ENCODE measurements around the gene MAP4K1.

MAP4K1 gene

DNA sequence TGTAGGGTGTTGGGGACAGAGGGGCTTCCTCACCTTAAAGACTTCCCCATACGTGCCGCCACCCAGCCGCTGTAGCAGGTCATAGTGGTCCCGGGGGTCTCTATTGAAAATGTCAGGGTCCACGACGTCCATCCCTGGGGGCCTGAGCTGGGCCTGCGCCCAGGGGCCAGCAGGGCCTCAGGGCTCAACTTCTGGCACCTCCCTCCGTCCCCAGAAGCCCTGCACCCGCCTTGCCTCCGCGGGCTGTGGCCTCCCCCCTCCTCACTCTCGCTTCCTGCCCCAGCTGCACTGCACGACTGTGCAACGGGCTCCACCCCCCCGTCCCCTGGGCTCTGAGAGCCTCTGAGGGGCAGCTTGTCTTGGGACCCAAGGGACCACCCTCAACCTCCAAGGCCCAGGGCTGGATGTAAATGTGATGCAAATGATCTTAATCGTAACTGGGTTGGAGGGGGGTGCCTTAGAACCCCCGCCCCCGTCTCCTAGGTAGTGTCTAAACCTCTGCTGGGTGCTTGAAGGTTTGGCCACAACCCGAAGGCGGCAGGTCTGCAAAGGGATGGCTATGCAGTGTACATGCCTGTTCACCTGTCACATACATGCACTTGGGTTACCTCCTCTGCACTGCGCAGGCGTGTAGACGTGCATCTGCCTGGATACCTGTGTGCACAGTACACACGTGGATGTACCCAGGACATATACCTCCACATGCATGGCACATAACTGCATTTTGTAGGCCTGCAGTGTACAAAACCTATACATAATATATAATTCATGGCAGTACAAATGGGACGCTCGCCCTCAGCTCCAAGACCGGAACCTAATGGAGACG lies at the start of gene MAP4K1:
TSS of gene MAP4K1 (minus strand) at position 190 of the 826 bp plus-strand sequence. CDS start at position 132, 58 bp downstream.
- DNase-seq = peak; percentile 81 to 83

DNA sequence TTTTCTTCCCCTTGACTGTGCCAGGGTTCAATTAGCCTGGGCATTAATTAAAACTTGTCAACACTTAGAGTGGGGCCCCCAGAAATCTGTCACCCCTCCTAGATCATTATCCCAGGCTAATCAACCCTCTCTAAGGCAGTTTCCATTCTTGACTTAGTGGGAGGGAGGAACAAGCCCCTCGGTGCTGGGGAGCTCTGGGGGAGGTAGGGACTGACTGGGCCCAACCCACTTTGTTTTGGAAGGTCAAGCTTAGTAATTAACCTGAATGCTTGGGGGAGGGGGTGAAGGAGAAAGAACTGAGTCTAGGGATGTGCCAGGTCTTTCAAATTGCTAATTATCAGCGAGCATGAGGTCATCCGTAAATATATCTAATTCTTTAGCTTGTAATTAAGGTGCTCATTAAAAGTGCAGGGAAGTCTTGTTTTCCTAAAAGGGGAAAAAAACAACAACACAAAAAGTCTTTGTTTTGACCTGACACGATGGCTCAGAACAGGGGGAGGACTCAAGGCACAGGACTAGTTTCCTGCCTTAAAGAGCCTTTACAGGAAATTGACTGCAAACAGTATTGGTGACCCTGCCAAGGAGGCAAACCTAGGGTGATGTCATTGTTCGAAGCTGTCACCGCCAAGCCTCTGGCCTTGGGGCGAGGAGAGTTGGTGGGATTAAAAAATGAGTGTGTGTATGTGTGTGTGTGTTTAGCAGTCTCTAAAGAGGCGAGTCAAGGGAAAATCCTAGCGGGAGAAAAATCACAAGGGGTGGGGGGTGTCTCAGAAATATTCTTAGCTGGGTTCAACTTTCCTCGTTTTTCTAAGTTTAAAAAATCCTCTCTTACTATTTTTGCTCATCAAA lies 49.1 kb upstream of the MAP4K1 start:
- peak in 1 of 2 experiments; percentile 20 for DNase-seq

DNA sequence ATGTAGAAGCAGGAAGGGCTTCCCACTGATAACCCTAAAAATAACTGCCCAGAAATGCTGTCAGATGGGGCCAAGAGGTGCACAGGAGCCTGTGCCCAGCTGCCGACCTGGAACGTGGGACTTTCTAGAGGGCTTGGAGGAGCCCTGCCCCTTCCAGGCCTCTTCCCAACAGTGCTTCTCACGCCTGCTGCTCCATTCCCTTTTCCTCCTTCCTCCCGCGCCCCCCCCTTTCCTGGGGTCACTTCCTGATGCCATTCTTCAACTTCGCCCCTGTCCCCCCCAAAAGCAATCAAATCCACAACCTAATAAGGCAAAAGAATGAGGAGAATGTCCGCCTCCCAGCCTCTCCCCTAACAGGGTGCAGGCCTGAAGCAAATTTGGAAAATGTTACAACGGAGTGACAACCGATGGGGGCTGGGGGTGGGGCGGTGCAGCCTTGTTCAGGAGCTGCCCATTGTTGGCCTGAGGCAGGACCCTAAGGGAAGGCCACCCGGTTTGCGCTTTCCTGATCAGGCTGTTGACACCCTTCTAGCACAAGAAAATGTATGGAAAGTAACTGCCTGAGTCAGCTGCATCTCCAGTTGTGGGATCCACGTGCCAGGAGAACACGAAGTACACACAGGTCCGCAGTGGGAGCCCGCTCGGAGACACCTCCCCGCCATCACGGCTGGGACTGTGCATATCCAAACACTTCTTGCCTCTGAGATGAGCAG lies 48.4 kb upstream of the MAP4K1 start:
- DNase-seq = no peak

DNA sequence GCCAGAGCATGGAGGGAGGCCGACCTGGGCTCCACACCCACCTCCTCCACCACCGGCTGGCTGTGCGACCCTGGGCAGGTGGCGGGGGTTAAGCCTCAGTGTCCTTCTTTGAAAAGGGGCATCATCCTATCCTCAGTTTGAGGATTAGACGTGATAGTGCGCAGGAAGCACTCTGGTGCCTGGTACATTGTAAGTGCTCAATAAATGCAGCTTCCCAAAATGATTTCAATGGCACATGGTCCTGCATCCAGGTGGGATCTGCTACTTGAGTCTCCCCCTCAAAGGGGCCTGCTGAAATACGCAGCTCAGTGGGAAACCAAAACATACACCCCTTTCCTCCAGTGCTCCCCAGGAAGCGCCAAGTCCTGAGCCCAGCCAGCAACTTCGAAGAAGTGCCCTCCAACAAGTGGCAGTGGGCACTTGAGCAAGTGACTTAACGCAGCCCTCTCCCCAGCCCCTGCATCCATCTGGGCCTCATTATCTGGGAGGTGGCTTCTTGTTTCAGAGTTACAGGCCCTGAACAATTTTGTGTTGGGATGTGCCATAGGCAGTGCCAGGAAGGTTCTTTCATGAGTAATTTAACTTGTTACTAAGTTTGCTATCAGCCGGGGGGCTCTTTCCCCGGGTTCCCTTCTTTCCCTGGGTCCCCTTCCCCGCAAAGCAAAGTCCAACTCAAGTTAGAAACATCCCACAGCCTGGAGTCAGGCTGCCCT lies 47.6 kb upstream of the MAP4K1 start:
- DNase-seq = no peak

DNA sequence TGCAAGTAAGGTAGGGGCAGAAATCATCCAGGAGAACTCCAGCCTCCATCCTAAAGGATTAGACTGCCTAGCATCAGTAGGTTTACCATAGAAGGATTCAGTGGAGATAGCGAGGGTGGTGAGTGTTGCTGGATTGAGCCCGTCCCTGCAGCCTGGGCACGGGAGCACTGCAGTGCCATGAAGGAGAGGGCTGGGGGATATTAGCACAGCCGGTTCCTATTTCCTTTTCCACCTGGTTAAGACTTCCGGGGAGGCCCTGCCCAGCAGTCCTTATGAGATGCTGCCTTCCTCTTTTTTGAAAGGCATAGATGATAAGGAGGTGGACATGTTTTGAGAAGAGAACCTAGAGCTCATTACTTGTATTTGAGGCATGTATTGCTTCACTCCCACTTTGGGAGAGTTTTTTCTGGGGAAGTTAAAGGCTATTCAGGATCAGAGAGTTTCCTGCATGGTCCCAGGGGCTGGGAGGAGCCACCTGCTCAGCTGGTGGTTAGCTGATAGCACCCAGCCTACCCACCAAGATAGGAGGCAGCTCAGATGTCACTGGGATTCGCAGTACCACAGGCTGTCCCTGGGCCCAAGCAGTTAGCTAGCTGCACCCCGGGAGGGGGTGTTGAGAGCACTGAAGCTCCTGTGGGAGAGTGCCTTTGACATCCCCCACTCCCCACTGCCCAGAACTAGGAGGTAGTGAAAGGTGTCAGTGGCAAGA lies 46.9 kb upstream of the MAP4K1 start:
- DNase-seq = no peak

DNA sequence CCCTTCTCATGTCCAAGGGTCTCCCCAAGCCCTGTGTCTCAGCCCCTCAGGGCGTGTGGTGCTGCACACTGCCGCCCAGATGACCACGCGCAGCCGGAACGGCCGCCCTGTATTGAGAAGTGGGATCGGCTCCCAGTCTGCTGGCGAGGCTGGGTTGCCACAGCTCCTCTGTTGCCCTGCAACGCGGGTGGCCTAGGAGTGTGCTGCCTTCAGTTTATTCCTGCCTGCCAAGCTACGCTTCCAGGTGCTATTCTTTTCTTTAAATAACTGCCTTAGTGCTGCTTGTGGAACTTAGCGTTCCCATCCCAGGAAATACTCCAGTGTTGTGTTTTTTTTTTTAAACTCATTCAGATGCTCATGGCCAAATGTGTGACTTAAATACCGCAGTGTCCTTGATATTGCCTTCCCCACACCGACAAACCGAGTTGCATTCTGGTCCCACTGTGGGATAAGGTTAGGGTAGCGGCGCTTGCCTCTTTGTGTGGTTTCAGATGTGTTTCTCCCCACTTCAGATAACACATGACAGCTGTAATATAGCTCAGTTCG lies 46.3 kb upstream of the MAP4K1 start:
- DNase-seq = no peak

DNA sequence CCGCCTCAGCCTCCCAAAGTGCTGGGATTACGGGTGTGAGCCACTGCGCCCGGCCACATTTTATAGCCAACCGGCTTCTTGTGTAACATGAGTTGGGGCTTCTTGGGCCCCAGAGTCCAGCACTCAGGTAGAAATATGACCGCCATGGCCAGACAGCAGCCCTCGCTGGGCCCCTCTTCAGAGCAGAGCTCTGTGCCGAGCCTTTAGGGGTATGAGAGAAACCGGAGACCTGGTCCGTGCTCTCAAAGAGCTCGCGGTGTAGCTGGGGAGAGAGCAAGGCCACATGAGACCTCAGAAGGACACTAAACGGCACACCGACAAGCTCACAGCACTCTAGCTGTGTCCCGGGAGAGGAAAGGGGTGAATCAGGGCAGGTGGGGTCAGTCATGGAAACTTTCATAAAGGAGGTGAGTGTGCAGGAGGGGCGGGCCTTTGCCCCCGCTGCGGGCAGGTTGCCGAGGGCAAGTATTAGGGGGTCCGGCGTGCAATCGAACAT lies 45.5 kb upstream of the MAP4K1 start:
- DNase-seq = no peak

DNA sequence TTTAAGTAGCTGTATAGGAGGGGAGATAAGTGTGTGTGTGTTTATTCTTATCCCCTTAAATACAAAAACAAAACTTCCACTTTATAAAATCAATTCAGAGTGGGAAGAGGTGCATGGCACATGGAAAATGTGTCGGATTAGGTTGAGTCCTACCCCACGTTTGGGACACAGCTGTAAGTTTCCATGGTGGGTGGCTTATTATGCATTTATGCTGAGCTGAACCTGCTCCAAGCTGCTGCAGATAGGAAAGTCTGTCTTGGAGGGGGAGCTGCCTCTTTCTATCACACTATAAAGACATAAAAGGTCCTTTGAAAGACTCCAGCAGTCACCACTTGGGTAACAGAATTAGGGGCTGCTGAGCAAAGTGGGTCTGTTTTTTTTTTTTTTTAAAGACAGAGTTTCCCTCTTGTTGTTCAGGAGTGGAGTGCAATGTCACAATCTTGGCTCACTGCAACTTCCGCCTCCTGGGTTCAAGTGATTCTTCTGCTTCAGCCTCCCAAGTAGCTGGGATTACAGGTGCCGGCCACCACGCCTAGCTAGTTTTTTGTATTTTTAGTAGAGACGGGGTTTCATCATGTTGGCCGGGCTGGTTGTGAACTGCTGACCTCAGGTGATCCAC lies 44.9 kb upstream of the MAP4K1 start:
- DNase-seq = no peak

DNA sequence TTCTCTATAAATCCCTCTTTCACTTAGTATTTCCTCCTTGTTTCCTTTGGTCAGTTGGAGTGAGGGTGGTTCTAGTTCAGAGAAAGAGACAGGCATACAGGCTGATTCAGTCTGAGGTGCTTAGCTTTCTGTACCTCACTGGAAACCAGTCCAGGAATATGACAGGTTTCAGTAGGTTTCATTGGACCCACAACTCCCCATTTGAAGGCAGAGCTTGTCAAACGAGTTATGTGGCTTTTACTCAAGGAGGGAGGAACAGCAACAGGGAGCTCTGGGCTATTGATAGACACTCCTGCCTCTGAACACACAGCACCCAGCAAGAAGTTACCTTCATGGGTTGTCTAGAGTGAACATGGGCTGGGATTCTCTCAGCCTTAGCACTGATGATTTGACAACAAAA lies 44.2 kb upstream of the MAP4K1 start:
- no peak for DNase-seq

DNA sequence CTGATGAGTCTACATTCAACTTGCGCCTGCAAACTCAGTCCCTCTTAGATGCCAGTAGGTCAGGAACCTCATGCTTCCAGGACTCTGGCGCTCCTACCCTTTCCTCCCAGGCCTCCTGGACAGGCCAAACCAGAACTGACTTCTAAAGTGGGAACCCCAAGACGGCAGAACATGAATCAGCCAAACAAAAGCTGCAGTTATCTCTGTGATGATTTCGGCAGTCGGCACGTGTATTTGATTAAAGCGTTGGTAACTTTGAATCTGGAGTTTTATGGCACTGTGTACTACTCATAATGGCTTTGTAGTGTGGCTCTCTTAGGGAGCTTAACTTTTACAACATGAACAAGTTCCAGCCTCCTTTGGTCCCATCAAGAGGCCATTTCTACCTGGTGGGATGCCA lies 43.4 kb upstream of the MAP4K1 start:
- DNase-seq = no peak

DNA sequence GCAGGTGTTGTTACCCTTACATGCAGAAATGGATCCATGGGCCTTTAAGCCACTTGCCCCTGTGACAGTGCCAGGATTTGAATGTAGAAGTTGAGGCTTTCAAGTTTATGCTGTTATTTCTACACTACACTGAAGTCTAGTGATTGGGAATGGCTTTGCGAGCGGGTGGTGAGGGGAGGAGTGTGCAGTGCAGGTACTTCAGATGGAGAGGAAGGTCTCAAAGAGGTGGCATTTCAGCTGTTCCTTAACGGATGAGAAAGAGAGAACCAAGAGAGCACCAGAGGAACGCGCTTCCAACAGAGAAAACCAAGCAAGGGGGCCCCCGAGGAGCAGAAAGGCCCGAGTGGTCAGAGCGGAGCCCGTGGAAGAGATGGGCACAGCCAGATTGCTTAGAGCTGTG lies 43.0 kb upstream of the MAP4K1 start:
- no peak for DNase-seq

DNA sequence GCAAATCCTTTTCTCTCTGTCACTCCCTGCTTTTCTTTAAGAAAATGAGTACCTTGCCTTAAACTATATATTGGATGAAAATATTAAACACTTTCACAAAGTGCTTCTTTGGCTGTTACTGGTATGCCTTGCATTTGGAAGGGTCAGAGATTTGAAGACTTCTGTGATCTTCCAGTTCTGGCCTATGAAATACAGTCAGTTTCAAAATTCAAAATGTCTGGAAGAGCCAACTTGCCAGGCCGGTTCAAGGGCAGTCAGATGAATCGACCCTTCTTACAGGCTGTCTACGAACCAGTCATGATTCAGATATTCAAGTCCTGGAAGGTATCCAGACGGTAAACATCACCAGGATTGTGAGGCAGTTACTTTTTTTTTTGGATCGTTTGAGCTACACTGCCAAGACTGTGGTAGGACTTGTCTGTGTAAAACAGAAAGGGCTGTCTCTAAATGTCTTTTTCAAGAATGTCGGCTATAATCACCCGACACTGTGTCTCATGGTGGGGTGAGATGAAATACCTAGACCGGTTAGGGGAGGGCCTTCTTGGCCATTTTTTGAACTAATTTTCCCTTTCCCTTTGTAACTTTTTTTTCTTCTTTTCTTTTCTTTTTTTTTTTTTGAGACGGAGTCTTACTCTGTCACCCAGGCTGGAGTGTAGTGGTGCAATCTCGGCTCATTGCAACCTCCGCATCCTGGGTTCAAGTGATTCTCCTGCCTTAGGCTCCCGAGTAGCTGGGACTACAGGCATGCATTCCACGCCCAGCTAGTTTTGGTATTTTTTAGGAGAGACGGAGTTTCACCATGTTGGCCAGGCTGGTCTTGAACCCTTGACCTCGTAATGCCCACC lies 40.9 kb upstream of the MAP4K1 start:
- no peak for DNase-seq

DNA sequence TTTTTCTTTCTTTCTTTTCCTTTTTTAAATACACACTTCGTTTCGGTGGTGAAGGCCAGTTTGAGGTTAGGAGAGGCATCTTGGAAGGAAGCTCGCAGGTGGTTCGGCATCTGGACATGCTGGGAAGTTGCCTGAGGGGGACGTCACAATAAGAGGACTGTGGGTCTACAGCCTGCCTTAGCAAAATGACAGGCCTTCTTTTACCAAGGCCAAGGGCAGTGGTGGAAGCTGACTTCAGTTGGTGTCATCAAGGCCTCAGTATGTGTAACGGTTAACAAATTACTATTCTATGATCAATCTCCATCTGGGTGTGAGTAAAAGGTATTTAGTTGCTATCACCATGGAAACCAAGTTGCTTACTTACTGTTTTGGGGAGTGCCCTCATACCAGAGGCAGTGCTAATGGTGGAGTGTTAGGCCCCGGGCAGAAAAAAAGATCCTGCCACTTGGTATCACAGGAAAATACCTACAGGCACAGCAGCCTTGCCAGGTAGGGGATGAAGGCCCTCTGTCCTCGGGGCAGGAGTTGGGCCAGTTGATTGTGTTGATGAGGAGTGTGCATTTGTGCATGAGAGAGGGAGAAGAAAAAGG lies 40.0 kb upstream of the MAP4K1 start:
- DNase-seq = peak in 1 of 2 experiments; percentile 32

DNA sequence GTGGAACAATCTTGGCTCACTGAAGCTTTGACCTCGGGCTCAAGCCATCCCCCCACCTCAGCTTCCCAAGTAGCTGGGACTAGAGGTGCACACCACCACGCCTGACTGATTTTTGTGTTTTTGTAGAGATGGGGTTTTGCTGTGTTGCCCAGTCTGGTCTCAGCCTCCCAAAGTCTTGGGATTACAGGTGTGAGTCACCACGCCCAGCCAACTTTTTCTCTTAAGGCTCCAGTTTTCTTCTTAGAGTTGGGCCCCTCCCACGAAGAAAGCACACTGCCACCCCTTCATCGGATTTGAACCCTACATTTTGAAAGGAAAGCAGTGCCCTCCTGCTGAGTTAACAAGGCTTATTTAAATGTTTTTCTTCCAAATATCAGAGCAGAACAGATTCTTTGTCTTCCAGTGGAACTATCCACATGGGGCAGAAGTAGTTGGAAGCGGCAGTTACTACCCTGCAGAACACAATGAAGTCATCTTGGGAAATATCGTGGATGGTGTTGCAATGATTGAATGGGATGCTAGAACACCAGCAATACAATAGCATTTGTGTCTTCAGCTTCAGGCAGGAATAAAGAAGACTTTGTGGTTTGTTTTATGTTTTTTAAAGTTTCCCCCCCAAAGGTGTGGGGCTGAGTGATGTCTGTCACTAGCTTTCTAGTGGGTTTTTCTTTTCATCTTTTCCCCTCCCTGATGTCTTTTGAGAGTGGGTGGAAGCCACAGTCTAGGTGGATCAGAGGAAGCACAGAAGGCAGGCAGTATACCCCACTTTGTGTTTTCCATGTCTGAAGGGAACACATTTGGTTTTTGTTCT lies 38.6 kb upstream of the MAP4K1 start:
- DNase-seq = peak in 1 of 2 experiments; percentile 19

DNA sequence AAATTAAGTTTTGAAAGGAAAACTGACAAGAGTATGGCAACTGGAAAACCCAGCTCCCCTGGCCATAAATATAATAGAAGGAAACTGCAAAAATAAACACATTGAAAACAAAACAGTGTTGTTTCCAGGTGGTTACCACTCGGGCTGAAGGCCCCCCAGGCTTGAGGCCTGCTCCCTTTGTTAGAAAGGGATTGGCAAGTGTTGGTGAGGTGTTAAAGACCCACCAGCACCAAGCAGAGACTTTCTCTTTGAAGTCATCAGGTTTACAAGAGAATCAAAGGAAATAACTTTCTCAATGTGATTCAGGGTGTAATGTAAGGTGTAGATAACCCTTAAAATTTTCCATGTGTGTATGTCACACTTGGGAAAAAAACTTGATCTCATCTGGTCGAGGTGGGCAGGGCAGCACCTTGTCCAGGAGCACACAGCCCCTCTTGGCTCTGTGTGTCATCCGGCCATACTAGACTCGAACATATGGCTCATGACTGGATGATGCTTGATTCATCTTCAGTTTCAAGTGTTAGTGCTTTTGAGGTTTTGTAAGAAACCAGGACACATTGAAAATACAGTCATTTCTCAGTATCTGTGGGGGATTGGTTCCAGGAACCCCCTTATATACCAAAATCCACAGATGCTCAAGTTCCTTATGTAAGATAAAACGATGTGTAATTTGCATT lies 37.5 kb upstream of the MAP4K1 start:
- peak; percentile 41 to 59 for DNase-seq

DNA sequence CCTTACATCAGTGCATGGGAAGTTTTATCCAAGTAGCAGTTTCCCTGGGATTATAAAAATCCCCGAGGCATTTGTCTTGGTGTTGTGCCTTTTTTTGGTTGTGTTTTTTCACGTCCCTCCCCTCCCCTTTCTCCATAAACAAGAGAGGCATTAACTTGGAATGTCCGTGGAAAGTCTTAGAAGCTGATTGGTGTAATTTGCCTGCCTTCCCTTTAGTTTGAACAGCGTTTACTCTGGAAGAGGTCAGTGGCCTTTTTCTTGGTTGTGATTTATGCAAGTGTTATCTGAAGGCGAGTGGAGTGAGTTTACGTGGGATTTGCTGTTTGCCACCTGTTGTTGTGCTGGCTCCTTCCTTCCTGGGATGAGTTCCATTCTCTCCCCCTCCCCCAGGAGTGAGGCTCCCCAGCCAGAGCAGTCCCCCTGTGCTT lies 36.9 kb upstream of the MAP4K1 start:
- no peak for DNase-seq

DNA sequence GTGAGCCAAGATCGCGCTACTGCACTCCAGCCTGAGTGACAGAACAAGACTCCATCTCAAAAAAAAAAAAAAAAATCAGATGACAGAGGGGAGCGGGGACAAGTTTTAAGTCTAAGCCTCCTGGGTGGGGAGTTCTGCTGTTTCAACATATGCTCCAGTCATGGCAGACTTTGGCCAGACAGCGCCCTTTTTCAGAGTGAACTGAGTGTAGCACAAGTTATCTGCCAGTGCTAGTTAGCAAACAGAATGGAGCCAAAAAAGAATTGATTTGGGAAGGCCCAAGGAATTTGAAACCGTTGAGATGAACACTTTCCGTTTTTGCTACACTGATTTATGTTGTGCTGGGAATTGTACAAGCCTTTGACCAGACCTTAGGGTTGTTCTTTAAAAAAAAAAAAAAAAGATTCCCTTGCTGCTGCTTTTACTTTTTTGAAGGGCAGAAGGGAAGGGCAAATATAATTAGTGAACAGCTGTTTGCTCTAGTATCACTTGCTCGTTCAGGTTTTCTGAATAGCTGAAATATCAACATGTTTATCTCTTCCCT lies 35.3 kb upstream of the MAP4K1 start:
- DNase-seq = no peak
